Measurements from ENCODE around the gene PEA15.

The PEA15 gene

DNA sequence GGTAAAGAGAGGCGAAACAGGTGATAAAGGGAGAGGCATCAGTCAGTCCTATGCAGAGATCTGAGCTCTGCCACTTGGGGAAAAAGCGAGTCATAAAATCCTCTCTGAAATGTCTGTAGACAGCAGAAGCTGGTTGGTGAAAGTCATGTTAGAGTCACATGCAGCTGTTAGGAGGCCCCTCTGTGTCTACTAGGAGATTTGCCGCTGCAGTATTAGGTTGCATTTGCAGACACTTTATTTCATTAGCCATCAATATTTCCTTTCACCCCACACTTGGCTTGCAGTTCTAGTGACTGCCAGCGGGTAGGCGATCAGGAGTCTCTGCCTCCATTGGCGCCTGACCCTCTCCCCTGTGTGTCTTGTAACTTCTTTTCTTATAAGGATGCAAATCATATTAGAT is 37.6 kb upstream of the PEA15 start:
- TF ChIP-seq, protein P1, sequence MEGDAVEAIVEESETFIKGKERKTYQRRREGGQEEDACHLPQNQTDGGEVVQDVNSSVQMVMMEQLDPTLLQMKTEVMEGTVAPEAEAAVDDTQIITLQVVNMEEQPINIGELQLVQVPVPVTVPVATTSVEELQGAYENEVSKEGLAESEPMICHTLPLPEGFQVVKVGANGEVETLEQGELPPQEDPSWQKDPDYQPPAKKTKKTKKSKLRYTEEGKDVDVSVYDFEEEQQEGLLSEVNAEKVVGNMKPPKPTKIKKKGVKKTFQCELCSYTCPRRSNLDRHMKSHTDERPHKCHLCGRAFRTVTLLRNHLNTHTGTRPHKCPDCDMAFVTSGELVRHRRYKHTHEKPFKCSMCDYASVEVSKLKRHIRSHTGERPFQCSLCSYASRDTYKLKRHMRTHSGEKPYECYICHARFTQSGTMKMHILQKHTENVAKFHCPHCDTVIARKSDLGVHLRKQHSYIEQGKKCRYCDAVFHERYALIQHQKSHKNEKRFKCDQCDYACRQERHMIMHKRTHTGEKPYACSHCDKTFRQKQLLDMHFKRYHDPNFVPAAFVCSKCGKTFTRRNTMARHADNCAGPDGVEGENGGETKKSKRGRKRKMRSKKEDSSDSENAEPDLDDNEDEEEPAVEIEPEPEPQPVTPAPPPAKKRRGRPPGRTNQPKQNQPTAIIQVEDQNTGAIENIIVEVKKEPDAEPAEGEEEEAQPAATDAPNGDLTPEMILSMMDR (IDR thresholded peaks at IDR 0.05; ENCODE audit: low read depth, low read length, missing control alignments), result no peak
- no peak overlapping the region for H3K4me3 ChIP-seq (replicated peaks; ENCODE audit: low read depth, low read length)
- no peak for DNase-seq (ENCODE audit: extremely low read depth, low read depth)

GRCh38 chr1:160168016-160168415 is 37.2 kb upstream of the PEA15 start:
- no peak for DNase-seq (ENCODE audit: extremely low read depth, low read depth)
- H3K4me3 ChIP-seq (replicated peaks; ENCODE audit: low read depth, low read length), result no peak overlapping the region
- TF ChIP-seq, protein P1 (IDR thresholded peaks at IDR 0.05; ENCODE audit: low read depth, low read length, missing control alignments), result no peak

GRCh38 chr1:160168609-160169369 is 36.4 kb upstream of the PEA15 start:
- H3K4me3 ChIP-seq (replicated peaks; ENCODE audit: low read depth, low read length), result no peak overlapping the region
- no peak for DNase-seq (ENCODE audit: extremely low read depth, low read depth)
- TF ChIP-seq, protein P1 (IDR thresholded peaks at IDR 0.05; ENCODE audit: low read depth, low read length, missing control alignments), result no peak

DNA sequence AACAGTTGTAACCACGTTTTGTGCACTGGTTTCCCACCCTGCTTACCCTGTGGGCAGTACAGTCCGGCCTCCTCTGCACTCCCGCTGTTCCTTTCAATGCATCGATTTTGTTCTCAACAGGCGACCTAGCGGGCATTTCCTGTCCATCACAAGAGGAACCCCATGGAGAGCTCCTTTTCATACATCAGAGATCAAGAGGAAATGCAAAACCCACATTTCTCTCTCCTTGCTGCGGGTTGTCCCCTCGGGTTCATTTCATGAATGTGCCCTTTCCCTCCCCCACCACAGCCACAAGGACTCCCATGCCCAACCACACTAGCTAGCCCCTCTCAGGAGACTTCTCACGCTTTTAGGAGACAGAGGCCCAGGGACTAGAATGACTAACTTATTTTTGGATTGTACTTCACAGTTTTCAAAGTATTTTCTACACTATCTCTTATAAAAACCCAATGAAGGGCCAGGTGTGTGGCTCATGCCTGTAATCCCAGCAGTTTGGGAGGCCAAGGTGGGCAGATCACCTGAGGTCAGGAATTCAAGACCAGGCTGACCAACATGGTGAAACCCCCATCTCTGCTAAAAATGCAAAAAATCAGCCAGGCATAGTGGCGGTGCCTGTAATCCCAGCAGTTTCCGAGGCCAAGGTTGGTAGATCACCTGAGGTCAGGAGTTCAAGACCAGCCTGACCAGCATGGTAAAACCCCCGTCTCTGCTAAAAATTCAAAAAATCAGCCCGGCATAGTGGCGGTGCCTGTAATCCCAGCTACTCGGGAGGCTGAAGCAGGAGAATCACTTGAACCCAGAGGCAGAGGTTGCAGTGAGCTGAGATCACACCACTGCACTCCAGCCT is 35.4 kb upstream of the PEA15 start:
- DNase-seq (ENCODE audit: extremely low read depth, low read depth), result no peak
- no peak overlapping the region for H3K4me3 ChIP-seq (replicated peaks; ENCODE audit: low read depth, low read length)
- TF ChIP-seq, protein P1 (IDR thresholded peaks at IDR 0.05; ENCODE audit: low read depth, low read length, missing control alignments), result no peak

DNA sequence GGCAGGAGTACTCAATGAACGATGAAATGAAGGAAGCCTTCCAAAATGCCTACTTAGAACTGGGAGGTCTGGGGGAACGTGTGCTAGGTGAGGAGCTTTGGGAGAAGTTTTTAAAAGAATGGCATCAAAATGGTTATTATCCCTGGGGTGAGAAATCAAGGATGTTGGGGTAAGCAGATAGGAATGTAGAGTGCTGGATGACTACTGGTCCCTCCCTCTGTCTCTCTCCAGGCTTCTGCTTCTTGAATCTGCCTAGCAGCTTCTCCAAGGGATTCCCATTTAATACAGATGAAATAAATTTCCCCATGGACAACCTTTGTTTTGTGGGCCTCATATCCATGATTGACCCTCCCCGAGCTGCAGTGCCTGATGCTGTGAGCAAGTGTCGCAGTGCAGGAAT is 33.8 kb upstream of the PEA15 start:
- TF ChIP-seq, protein P1 (IDR thresholded peaks at IDR 0.05; ENCODE audit: low read depth, low read length, missing control alignments), result no peak
- DNase-seq (ENCODE audit: extremely low read depth, low read depth), result no peak
- no peak overlapping the region for H3K4me3 ChIP-seq (replicated peaks; ENCODE audit: low read depth, low read length)

- no peak for DNase-seq (ENCODE audit: extremely low read depth, low read depth)
- TF ChIP-seq, protein P1 (IDR thresholded peaks at IDR 0.05; ENCODE audit: low read depth, low read length, missing control alignments), result no peak
- H3K4me3 ChIP-seq (replicated peaks; ENCODE audit: low read depth, low read length), result no peak overlapping the region
Measured at GRCh38 chr1:160171980-160172379, 33.2 kb upstream of the PEA15 start.
